Endothelial cell of umbilical vein (primary cell): ENCODE results near the gene SASH3. TPM values are rescaled to one million over a fixed set of nuclear protein-coding genes. Genes with fewer than 3 reads are reported as not detected.

Source experiments
- BruUV-seq: library from RNA; stranded (reverse); fragments of 400-500 nt; replicated peaks from 2 replicates; lab custom pipeline; 2021; lab: Mats Ljungman, UMichigan
- CTCF ChIA-PET: fragments of 300-600, 350-600 bp; sonication (Branson Sonifier 250); formaldehyde crosslinking; loops from one replicate; lab custom pipeline; 2021; ENCODE audit warnings: antibody characterized with exemption, inconsistent platforms; lab: Charles Lee
- POLR2A ChIA-PET: fragments of 300-600, 350-600 bp; sonication (Branson Sonifier 250); formaldehyde crosslinking; loops from one replicate; lab custom pipeline; 2021; ENCODE audit warnings: antibody characterized with exemption, inconsistent platforms; lab: Charles Lee
- DNase-seq: peaks from one replicate; pipeline ENCODE4 v3.0.0-alpha.2; 2011; ENCODE audit warnings: low read depth, low spot score
- FAIRE-seq: peaks from 2 replicates; lab custom pipeline; 2011; peaks lifted over from hg19 to GRCh38; lab: Jason Lieb, UNC
- H2AFZ ChIP-seq: 2 replicates; pipeline ENCODE4 v1.6.0; 2012; ENCODE audit warnings: low read depth, low read length, control low read depth, inconsistent platforms
- H3K27ac ChIP-seq: 2 replicates; pipeline ENCODE4 v1.5.1; 2011; ENCODE audit warnings: low read depth, mild to moderate bottlenecking, control low read depth, low read length, moderate library complexity; ENCODE audit not compliant: insufficient read depth
- H3K27me3 ChIP-seq, 2 experiments: 2 replicates each; pipeline versions ENCODE4 v1.6.0 to v1.6.1; 2011; ENCODE audit warnings: low read length in 2 of 2, mixed read lengths in 1 of 2; ENCODE audit not compliant: control insufficient read depth in 2 of 2, insufficient read depth in 2 of 2
- H3K36me3 ChIP-seq, 2 experiments: 2 replicates in 1 of 2; 3 replicates in 1 of 2; pipeline ENCODE4 v1.5.1; 2011; ENCODE audit warnings: low read length in 2 of 2, mild to moderate bottlenecking in 1 of 2, moderate library complexity in 1 of 2; ENCODE audit not compliant: control insufficient read depth in 2 of 2, insufficient read depth in 2 of 2; ENCODE audit errors: extremely low read depth in 1 of 2
- H3K4me1 ChIP-seq: 3 replicates; pipeline ENCODE4 v1.5.1; 2011; ENCODE audit warnings: mild to moderate bottlenecking, low read length; ENCODE audit not compliant: control insufficient read depth, insufficient read depth; ENCODE audit errors: extremely low read depth
- H3K4me2 ChIP-seq: 2 replicates; pipeline ENCODE4 v1.6.1; 2011; ENCODE audit warnings: low read length, control low read depth, mixed read lengths; ENCODE audit not compliant: insufficient read depth
- H3K4me3 ChIP-seq, 3 experiments: fragments of 200-600 bp in 1 of 3; sonication (generic), shearing (Covaris generic) in 1 of 3; replicated peaks in 1 of 3; 2 replicates each; pipeline ENCODE4 v1.5.1; 2011 to 2016; ENCODE audit warnings: control low read depth in 3 of 3, low read length in 3 of 3, mild to moderate bottlenecking in 2 of 3, inconsistent platforms in 1 of 3, low read depth in 1 of 3, moderate library complexity in 1 of 3; ENCODE audit not compliant: insufficient read depth in 1 of 3
- H3K79me2 ChIP-seq: 2 replicates; pipeline ENCODE4 v1.6.0; 2012; ENCODE audit warnings: low read length, inconsistent platforms; ENCODE audit not compliant: control insufficient read depth, insufficient read depth
- H3K9ac ChIP-seq: replicated peaks from 2 replicates; pipeline ENCODE3; 2011; ENCODE audit warnings: low read length, control low read depth; ENCODE audit not compliant: insufficient read depth; ENCODE audit errors: extremely low read depth
- H3K9me1 ChIP-seq: replicated peaks from 3 replicates; pipeline ENCODE4 v1.6.0; 2011; ENCODE audit warnings: mild to moderate bottlenecking, low read length; ENCODE audit not compliant: control insufficient read depth, insufficient read depth; ENCODE audit errors: extremely low read depth
- H3K9me3 ChIP-seq: replicated peaks from 2 replicates; pipeline ENCODE4 v1.5.1; 2012; ENCODE audit warnings: low read length, inconsistent platforms; ENCODE audit not compliant: control insufficient read depth, insufficient read depth
- H4K20me1 ChIP-seq: replicated peaks from 2 replicates; pipeline ENCODE3; 2011; ENCODE audit warnings: mild to moderate bottlenecking, low read length; ENCODE audit not compliant: control insufficient read depth, insufficient read depth; ENCODE audit errors: extremely low read depth
- CTCF ChIP-seq, 2 donors: IDR thresholded peaks; 1 replicate in 1 of 2; 2 replicates in 1 of 2; pipeline ENCODE4 v1.5.1; 2011; ENCODE audit warnings: low read length in 2 of 2, mild to moderate bottlenecking in 2 of 2, moderate library complexity in 2 of 2, control low read depth in 1 of 2, inconsistent platforms in 1 of 2, low read depth in 1 of 2; ENCODE audit not compliant: insufficient read depth in 1 of 2; ENCODE audit errors: extremely low read depth in 1 of 2
- EZH2 ChIP-seq: IDR thresholded peaks from 2 replicates; pipeline ENCODE4 v1.6.1; 2012; ENCODE audit warnings: borderline replicate concordance, low read depth, mild to moderate bottlenecking, moderate library complexity, low read length, inconsistent platforms; ENCODE audit not compliant: severe bottlenecking
- FOS ChIP-seq: IDR thresholded peaks from 2 replicates; pipeline ENCODE4 v1.6.1; 2011; ENCODE audit warnings: mild to moderate bottlenecking, low read length, moderate library complexity, borderline replicate concordance; ENCODE audit not compliant: insufficient read depth
- GATA2 ChIP-seq: IDR thresholded peaks from 2 replicates; pipeline ENCODE4 v1.7.0; 2011; ENCODE audit warnings: low read depth, mild to moderate bottlenecking, moderate library complexity, mixed read lengths, low read length; ENCODE audit not compliant: insufficient read length, insufficient read depth
- JUN ChIP-seq: IDR thresholded peaks from 2 replicates; pipeline ENCODE4 v1.6.1; 2011; ENCODE audit warnings: borderline replicate concordance, low read depth; ENCODE audit not compliant: insufficient read length, insufficient read depth
- MAX ChIP-seq: IDR thresholded peaks from 2 replicates; pipeline ENCODE4 v1.6.1; 2011; ENCODE audit not compliant: insufficient read depth, insufficient read length
- MYC ChIP-seq: IDR thresholded peaks from one replicate; pipeline ENCODE4 v1.6.1; 2011; ENCODE audit warnings: mild to moderate bottlenecking, low read depth, low read length
- POLR2A ChIP-seq: IDR thresholded peaks from 2 replicates; pipeline ENCODE4 v1.6.1; 2012; ENCODE audit warnings: low read depth, mild to moderate bottlenecking, control low read depth, low read length
- POLR2AphosphoS5 ChIP-seq: IDR thresholded peaks from 2 replicates; pipeline ENCODE4 v1.6.1; 2012; ENCODE audit warnings: low read depth, mild to moderate bottlenecking, control low read depth, low read length, moderate library complexity; ENCODE audit not compliant: insufficient read depth
- dilution Hi-C: fragments of 300-500 bp; cut with MboI; formaldehyde crosslinking; loops from one replicate; pipeline ENCODE4 v1.15.0; 2019; ENCODE audit warnings: low sequenced_read_pairs; ENCODE audit not compliant: extremely low pct_ligation_motif_present
- intact Hi-C: fragments of 100-400 bp; cut with micrococcal nuclease; formaldehyde crosslinking; loops from one replicate; pipeline ENCODE4 v1.10.0; 2022
- polyA plus RNA-seq, 4 experiments: library from polyadenylated mRNA; depleted of rRNA in 3 of 4; stranded (reverse) in 3 of 4; unstranded in 1 of 4; fragments of >200 nt; gene quantifications; 2 replicates each; pipeline versions ENCODE4 v1.2.1 to v1.2.3, GENCODE V29; 2011 to 2012; ENCODE audit warnings: missing spikeins in 1 of 4
- total RNA-seq: library from RNA; stranded (reverse); gene quantifications from 2 replicates; pipeline ENCODE4 v1.2.3, GENCODE V29; 2021

Gene SASH3
- total and polyA plus RNA-seq, 2 donors (not counting 3 experiments of a cell fraction or from before 2014, with no cell fraction given): not detected

DNA sequence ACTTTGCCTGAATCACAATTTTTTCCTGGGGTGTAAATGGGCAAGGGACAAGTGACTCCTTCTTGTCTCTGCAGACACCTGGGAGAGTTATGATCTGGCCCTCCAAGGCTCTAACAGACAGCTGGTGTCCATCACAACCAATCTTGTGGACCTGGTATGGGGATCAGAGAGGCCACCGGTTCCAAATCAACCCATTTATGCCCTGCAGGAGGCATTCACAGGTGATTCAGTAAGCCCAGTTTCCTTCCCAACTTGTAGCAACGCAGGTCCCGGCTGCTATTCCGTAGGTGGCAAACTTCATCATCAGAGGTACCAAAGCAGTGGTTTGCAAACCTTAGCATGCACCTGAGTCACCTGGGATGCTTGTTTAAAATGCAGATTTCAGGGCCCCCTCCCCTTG, 32.2 kb upstream of the SASH3 start:
- no peaks in the 10 kb centered on the region for H3K27me3 ChIP-seq
- H3K4me3 ChIP-seq: no peak overlapping the region
- no peaks in the 10 kb centered on the region for H3K4me1 ChIP-seq
- ChIA-PET POLR2A (no interaction called here), CTCF (no interaction called here)
- H3K9me3 ChIP-seq: no peaks in the 10 kb centered on the region
- no peaks in the 10 kb centered on the region for H3K79me2 ChIP-seq
- H3K9me1 ChIP-seq: no peaks in the 10 kb centered on the region
- intact Hi-C loops (no loop called here), dilution Hi-C loops (no loop called here)
- H3K4me2 ChIP-seq: no peak overlapping the region
- no peak overlapping the region for H3K27ac ChIP-seq
- no peaks in the 10 kb centered on the region for H3K36me3 ChIP-seq
- TF ChIP-seq POLR2A (no peak), CTCF (IDR thresholded peaks at IDR 0.05; ENCODE audit: extremely low read depth in 1 of 2, insufficient read depth in 1 of 2, low read depth in 1 of 2, low read length in 2 of 2) (no peak), MYC (no peak), MAX (no peak), JUN (no peak), GATA2 (no peak), POLR2AphosphoS5 (no peak), EZH2 (no peak), FOS (no peak)
- no peaks in the 10 kb centered on the region for H4K20me1 ChIP-seq
- BruUV-seq: no TSS peak
- H2AFZ ChIP-seq: no peak overlapping the region
- FAIRE-seq (no peak), DNase-seq (no peak)
- no peak overlapping the region for H3K9ac ChIP-seq
